Stimulated activated CD8-positive, alpha-beta memory T cell treated with anti-CD3 and anti-CD28 coated beads, Interleukin-15, amount 100 ng/mL, for 1 hour (primary cell): ENCODE results near the gene QARS1.

ENCODE experiments used
- DNase-seq: peaks from one replicate; pipeline ENCODE4 v3.0.0-alpha.2; 2020; ENCODE audit warnings: low read depth

QARS1 gene

GRCh38 chr3:49053543-49053942 lies 51.0 kb downstream of the QARS1 start:
- DNase-seq, result no peak
